Measurements from ENCODE around the gene ZWILCH.

ZWILCH gene

GRCh38 chr15:66481107-66481856, 23.8 kb upstream of the ZWILCH start:
- no peak overlapping the region for H3K4me3 ChIP-seq (ENCODE audit: low read depth, low read length)
- no peak for TF ChIP-seq CTCF (IDR thresholded peaks at IDR 0.05; ENCODE audit: control insufficient read depth, extremely low read depth, insufficient read depth)
- DNase-seq (ENCODE audit: low read depth), result no peak

- TF ChIP-seq CTCF (IDR thresholded peaks at IDR 0.05; ENCODE audit: control insufficient read depth, extremely low read depth, insufficient read depth), result no peak
- DNase-seq (ENCODE audit: low read depth), result no peak
- no peak overlapping the region for H3K4me3 ChIP-seq (ENCODE audit: low read depth, low read length)
Measured at GRCh38 chr15:66482539-66482938, 22.6 kb upstream of the ZWILCH start.

- DNase-seq (ENCODE audit: low read depth), result peak; percentile 71
- no peak for TF ChIP-seq CTCF (IDR thresholded peaks at IDR 0.05; ENCODE audit: control insufficient read depth, extremely low read depth, insufficient read depth)
- H3K4me3 ChIP-seq (ENCODE audit: low read depth, low read length), result no peak overlapping the region
Measured at GRCh38 chr15:66483131-66483566, 22.0 kb upstream of the ZWILCH start.

GRCh38 chr15:66484539-66485112, 20.5 kb upstream of the ZWILCH start:
- no peak for TF ChIP-seq CTCF (IDR thresholded peaks at IDR 0.05; ENCODE audit: control insufficient read depth, extremely low read depth, insufficient read depth)
- no peak overlapping the region for H3K4me3 ChIP-seq (ENCODE audit: low read depth, low read length)
- no peak for DNase-seq (ENCODE audit: low read depth)

- TF ChIP-seq CTCF (IDR thresholded peaks at IDR 0.05; ENCODE audit: control insufficient read depth, extremely low read depth, insufficient read depth), result no peak
- no peak for DNase-seq (ENCODE audit: low read depth)
- H3K4me3 ChIP-seq (ENCODE audit: low read depth, low read length), result no peak overlapping the region
Measured at GRCh38 chr15:66486887-66487286, 18.2 kb upstream of the ZWILCH start.

GRCh38 chr15:66488525-66488924, 16.6 kb upstream of the ZWILCH start:
- DNase-seq (ENCODE audit: low read depth), result no peak
- TF ChIP-seq CTCF (IDR thresholded peaks at IDR 0.05; ENCODE audit: control insufficient read depth, extremely low read depth, insufficient read depth), result no peak

More at GRCh38 chr15:66488525-66488924, 16.6 kb upstream of the ZWILCH start:
- no peak overlapping the region for H3K4me3 ChIP-seq (ENCODE audit: low read depth, low read length)

Measured in LNCaP clone FGC (cell line).